Fibroblast of skin of back (primary cell): ENCODE data around the gene NTRK3.
A peak's percentile ranks its signal among the peaks of the same experiment; 100 is the strongest.

ENCODE experiments used
- DNase-seq: peaks from one replicate; pipeline ENCODE4 v3.0.0-alpha.2; 2013

NTRK3 gene

GRCh38 chr15:88178631-88179030 lies 77.9 kb downstream of the NTRK3 start:
- no peak for DNase-seq

GRCh38 chr15:88177451-88177850 lies 79.1 kb downstream of the NTRK3 start:
- DNase-seq: no peak

GRCh38 chr15:88174571-88174970 lies 82.0 kb downstream of the NTRK3 start:
- DNase-seq: no peak

GRCh38 chr15:88166082-88166993 lies 90.2 kb downstream of the NTRK3 start:
- peak; percentile 22 for DNase-seq

- DNase-seq: no peak
These were observed 94.9 kb downstream of the NTRK3 start for GRCh38 chr15:88161636-88162035.

- no peak for DNase-seq
These were observed 101.2 kb downstream of the NTRK3 start for GRCh38 chr15:88155310-88155709.

- no peak for DNase-seq
These were observed 103.9 kb downstream of the NTRK3 start for GRCh38 chr15:88152672-88153071.

GRCh38 chr15:88147760-88148159 lies 108.8 kb downstream of the NTRK3 start:
- no peak for DNase-seq

- DNase-seq: no peak
These were observed 111.5 kb downstream of the NTRK3 start for GRCh38 chr15:88144921-88145653.

- no peak for DNase-seq
These were observed 114.4 kb downstream of the NTRK3 start for GRCh38 chr15:88142121-88142520.

- no peak for DNase-seq
These were observed 115.2 kb downstream of the NTRK3 start for GRCh38 chr15:88141269-88141889.

- no peak for DNase-seq
These were observed 116.1 kb downstream of the NTRK3 start for GRCh38 chr15:88140398-88140797.

GRCh38 chr15:88139936-88140335 lies 116.6 kb downstream of the NTRK3 start:
- DNase-seq: no peak

- no peak for DNase-seq
These were observed 122.7 kb downstream of the NTRK3 start for GRCh38 chr15:88133795-88134194.

- no peak for DNase-seq
These were observed 124.0 kb downstream of the NTRK3 start for GRCh38 chr15:88132499-88132898.

GRCh38 chr15:88131937-88132336 lies 124.6 kb downstream of the NTRK3 start:
- DNase-seq: no peak

GRCh38 chr15:88127432-88127790 lies 129.1 kb downstream of the NTRK3 start:
- DNase-seq: peak; percentile 3

- peak; percentile 54 for DNase-seq
These were observed 129.7 kb downstream of the NTRK3 start for GRCh38 chr15:88126695-88127431.

- no peak for DNase-seq
These were observed 131.0 kb downstream of the NTRK3 start for GRCh38 chr15:88125576-88125975.

- DNase-seq: no peak
These were observed 132.3 kb downstream of the NTRK3 start for GRCh38 chr15:88124199-88124598.

GRCh38 chr15:88121968-88122530 lies 134.5 kb downstream of the NTRK3 start:
- no peak for DNase-seq

- DNase-seq: no peak
These were observed 136.5 kb downstream of the NTRK3 start for GRCh38 chr15:88120026-88120425.
